ENCODE data around the gene ENTPD8. TPM values are rescaled to one million over a fixed set of nuclear protein-coding genes. Genes with fewer than 3 reads are reported as not detected.

ENTPD8 gene
- total and polyA plus RNA-seq, 2 donors (not counting 1 experiment from before 2014, with no cell fraction given) = not detected

DNA sequence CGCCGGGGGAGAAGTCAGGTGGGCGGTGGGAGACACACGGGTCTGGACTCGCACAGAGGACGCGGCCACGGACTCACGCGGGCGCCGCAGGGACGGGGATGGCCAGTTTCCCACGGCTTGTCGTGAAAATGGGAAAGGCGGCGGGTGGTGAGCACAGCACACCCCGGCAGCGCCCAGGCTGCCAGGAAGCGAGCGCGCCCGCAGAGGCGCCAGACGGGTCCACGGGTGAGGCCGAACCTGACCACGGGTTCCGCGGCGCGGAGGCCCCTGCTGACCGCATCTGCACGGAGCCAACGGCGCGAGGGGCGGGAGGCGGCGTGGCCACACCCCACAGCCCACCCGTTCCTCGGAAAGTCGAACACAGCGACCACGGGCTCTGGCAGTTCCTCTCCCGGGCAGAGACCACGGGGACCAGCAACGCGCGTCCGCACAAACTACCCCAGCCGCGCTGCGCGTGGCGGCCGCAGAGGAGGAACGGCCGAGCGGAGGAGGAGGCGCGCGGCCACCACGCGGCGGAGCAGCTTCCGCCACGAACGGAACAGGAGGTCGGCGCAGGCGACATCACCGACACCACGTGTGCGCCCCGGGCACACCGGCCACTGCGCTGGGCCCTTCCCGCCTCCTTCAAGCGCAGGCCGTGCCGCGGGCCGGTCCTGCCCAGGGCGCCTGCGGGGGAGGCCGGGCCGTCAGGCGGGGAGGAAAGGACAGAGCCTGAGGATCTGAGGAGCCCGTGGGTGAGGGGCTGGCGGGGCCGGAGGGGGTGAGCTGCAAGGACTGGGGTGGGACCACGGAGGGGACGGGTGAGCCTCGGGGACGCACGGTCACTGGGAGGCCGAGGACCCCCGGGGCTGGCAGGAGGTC is 23.8 kb downstream of the ENTPD8 start:
- no peaks in the 10 kb centered on the region for H3K36me3 ChIP-seq (replicated peaks in 1 of 2; ENCODE audit: control extremely low read depth in 1 of 2, control insufficient read depth in 1 of 2, extremely low read depth in 1 of 2, insufficient read depth in 2 of 2, low read length in 1 of 2)
- DNase-seq (no peak), ATAC-seq (ENCODE audit: low read depth) (no peak)
- H4K20me1 ChIP-seq (ENCODE audit: control insufficient read depth, insufficient read depth, low read length, poor library complexity, severe bottlenecking) = peaks cover 46% of the 10 kb centered on the region
- TF ChIP-seq, protein P1, sequence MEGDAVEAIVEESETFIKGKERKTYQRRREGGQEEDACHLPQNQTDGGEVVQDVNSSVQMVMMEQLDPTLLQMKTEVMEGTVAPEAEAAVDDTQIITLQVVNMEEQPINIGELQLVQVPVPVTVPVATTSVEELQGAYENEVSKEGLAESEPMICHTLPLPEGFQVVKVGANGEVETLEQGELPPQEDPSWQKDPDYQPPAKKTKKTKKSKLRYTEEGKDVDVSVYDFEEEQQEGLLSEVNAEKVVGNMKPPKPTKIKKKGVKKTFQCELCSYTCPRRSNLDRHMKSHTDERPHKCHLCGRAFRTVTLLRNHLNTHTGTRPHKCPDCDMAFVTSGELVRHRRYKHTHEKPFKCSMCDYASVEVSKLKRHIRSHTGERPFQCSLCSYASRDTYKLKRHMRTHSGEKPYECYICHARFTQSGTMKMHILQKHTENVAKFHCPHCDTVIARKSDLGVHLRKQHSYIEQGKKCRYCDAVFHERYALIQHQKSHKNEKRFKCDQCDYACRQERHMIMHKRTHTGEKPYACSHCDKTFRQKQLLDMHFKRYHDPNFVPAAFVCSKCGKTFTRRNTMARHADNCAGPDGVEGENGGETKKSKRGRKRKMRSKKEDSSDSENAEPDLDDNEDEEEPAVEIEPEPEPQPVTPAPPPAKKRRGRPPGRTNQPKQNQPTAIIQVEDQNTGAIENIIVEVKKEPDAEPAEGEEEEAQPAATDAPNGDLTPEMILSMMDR (IDR thresholded peaks at IDR 0.05) = no peak
- TF ChIP-seq EZH2 (IDR thresholded peaks at IDR 0.05; ENCODE audit: borderline replicate concordance, insufficient read depth, low read depth, low read length, poor library complexity, severe bottlenecking) = no peak
- no peak overlapping the region for H3K27ac Mint-ChIP-seq
- intact Hi-C loops (cut with micrococcal nuclease) = no loop called here
- H3K4me1 Mint-ChIP-seq = peaks cover 12% of the 10 kb centered on the region
- H3K4me3 ChIP-seq (ENCODE audit: control extremely low read depth in 1 of 5, extremely low read depth in 1 of 5, insufficient read depth in 1 of 5, low read depth in 2 of 5, low read length in 4 of 5) = peak overlapping the region in 4 of 5 experiments; percentile 15 to 56 (median 48)
- H3K4me2 ChIP-seq (replicated peaks; ENCODE audit: low read depth, low read length, poor library complexity, severe bottlenecking) = peak overlapping the region; percentile 73
- H3K27ac ChIP-seq (ENCODE audit: low read length in 2 of 2) = no peak overlapping the region
- 78% methylated on average over 98 of the region's 99 CpGs for WGBS (ENCODE audit: insufficient coverage)
- no peaks in the 10 kb centered on the region for H3K9me3 ChIP-seq (ENCODE audit: control extremely low read depth in 1 of 3, control insufficient read depth in 2 of 3, insufficient read depth in 1 of 3, low read length in 2 of 3)
- ChIA-PET CTCF (no interaction called here), POLR2A (no interaction called here)
- no peaks in the 10 kb centered on the region for H3K27me3 Mint-ChIP-seq
- H3K9ac ChIP-seq (ENCODE audit: low read length) = peak overlapping the region; percentile 47
- no peaks in the 10 kb centered on the region for H3K27me3 ChIP-seq (replicated peaks in 1 of 4; ENCODE audit: control extremely low read depth in 1 of 4, control insufficient read depth in 3 of 4, insufficient read depth in 4 of 4, low read length in 3 of 4)
- H3K79me2 ChIP-seq (ENCODE audit: control insufficient read depth, insufficient read depth, low read length) = peaks cover 44% of the 10 kb centered on the region
- H2AFZ ChIP-seq (ENCODE audit: insufficient read depth, low read depth, low read length, poor library complexity, severe bottlenecking) = peak overlapping the region; percentile 52
- H3K9me3 Mint-ChIP-seq (ENCODE audit: insufficient read depth) = no peaks in the 10 kb centered on the region
- H3K4me1 ChIP-seq (ENCODE audit: control insufficient read depth in 2 of 2, insufficient read depth in 2 of 2, low read length in 2 of 2) = peaks cover 8 to 17% of the 10 kb centered on the region in 2 donors
- H3K4me3 Mint-ChIP-seq = peak overlapping the region; percentile 39

- peaks cover 5 to 17% of the 10 kb centered on the region in 2 donors for H3K4me1 ChIP-seq (ENCODE audit: control insufficient read depth in 2 of 2, insufficient read depth in 2 of 2, low read length in 2 of 2)
- peak overlapping the region; percentile 52 for H2AFZ ChIP-seq (ENCODE audit: insufficient read depth, low read depth, low read length, poor library complexity, severe bottlenecking)
- no peak overlapping the region for H3K9ac ChIP-seq (ENCODE audit: low read length)
- TF ChIP-seq EZH2 (IDR thresholded peaks at IDR 0.05; ENCODE audit: borderline replicate concordance, insufficient read depth, low read depth, low read length, poor library complexity, severe bottlenecking) = no peak
- TF ChIP-seq, protein P1 (IDR thresholded peaks at IDR 0.05) = no peak
- no peak overlapping the region for H3K27ac ChIP-seq (ENCODE audit: low read length in 2 of 2)
- peaks cover 11% of the 10 kb centered on the region for H3K4me1 Mint-ChIP-seq
- DNase-seq (no peak), ATAC-seq (ENCODE audit: low read depth) (no peak)
- no peak overlapping the region for H3K4me3 Mint-ChIP-seq
- intact Hi-C loops (cut with micrococcal nuclease) = no loop called here
- H3K36me3 ChIP-seq (replicated peaks in 1 of 2; ENCODE audit: control extremely low read depth in 1 of 2, control insufficient read depth in 1 of 2, extremely low read depth in 1 of 2, insufficient read depth in 2 of 2, low read length in 1 of 2) = no peaks in the 10 kb centered on the region
- no peaks in the 10 kb centered on the region for H3K9me3 Mint-ChIP-seq (ENCODE audit: insufficient read depth)
- peak overlapping the region; percentile 73 for H3K4me2 ChIP-seq (replicated peaks; ENCODE audit: low read depth, low read length, poor library complexity, severe bottlenecking)
- no peaks in the 10 kb centered on the region for H3K9me3 ChIP-seq (ENCODE audit: control extremely low read depth in 1 of 3, control insufficient read depth in 2 of 3, insufficient read depth in 1 of 3, low read length in 2 of 3)
- peaks cover 44% of the 10 kb centered on the region for H3K79me2 ChIP-seq (ENCODE audit: control insufficient read depth, insufficient read depth, low read length)
- CTCF ChIA-PET = no interaction called here
- peaks cover 0 to 3% (median 0%) of the 10 kb centered on the region in 4 experiments for H3K27me3 ChIP-seq (replicated peaks in 1 of 4; ENCODE audit: control extremely low read depth in 1 of 4, control insufficient read depth in 3 of 4, insufficient read depth in 4 of 4, low read length in 3 of 4)
- peak overlapping the region in 3 of 5 experiments; percentile 48 to 56 (median 49) for H3K4me3 ChIP-seq (ENCODE audit: control extremely low read depth in 1 of 5, extremely low read depth in 1 of 5, insufficient read depth in 1 of 5, low read depth in 2 of 5, low read length in 4 of 5)
- H4K20me1 ChIP-seq (ENCODE audit: control insufficient read depth, insufficient read depth, low read length, poor library complexity, severe bottlenecking) = peaks cover 52% of the 10 kb centered on the region
- POLR2A ChIA-PET = no interaction called here
- H3K27ac Mint-ChIP-seq = no peak overlapping the region
- no peaks in the 10 kb centered on the region for H3K27me3 Mint-ChIP-seq
- WGBS (ENCODE audit: insufficient coverage) = 99% methylated on average over 45 of the region's 45 CpGs
These were observed 24.5 kb downstream of the ENTPD8 start for GRCh38 chr9:137416563-137417151.

Measured in B cell (primary cell).